Caco-2 (cell line): ENCODE results near the gene HS3ST4. TPM values are rescaled to one million over a fixed set of nuclear protein-coding genes. Genes with fewer than 3 reads are reported as not detected.
A peak's percentile ranks its signal among the peaks of the same experiment; 100 is the strongest.

Source experiments
- BruUV-seq: library from RNA; stranded (reverse); fragments of 400-500 nt; replicated peaks from 2 replicates; lab custom pipeline; 2021; lab: Mats Ljungman, UMichigan
- CTCF ChIA-PET: fragments of 300-600 bp; sonication (Branson Sonifier 250); formaldehyde crosslinking; loops from one replicate; lab custom pipeline; 2022; ENCODE audit warnings: antibody characterized with exemption; lab: Charles Lee
- POLR2A ChIA-PET: fragments of 300-600 bp; sonication (Branson Sonifier 250); formaldehyde crosslinking; loops from one replicate; lab custom pipeline; 2022; ENCODE audit warnings: antibody characterized with exemption; lab: Charles Lee
- DNase-seq, 2 experiments: peaks; one replicate each; pipeline versions ENCODE4 v3.0.0 to v3.0.0-alpha.2; 2020 to 2022
- H3K27me3 ChIP-seq: replicated peaks from 2 replicates; pipeline ENCODE4 v1.6.0; 2011; ENCODE audit warnings: low read length; ENCODE audit not compliant: control insufficient read depth, insufficient read depth
- H3K36me3 ChIP-seq: 2 replicates; pipeline ENCODE4 v1.5.1; 2011; ENCODE audit warnings: low read length; ENCODE audit not compliant: control insufficient read depth, insufficient read depth
- H3K4me1 ChIP-seq: fragments of 250-450 bp; sonication (Bioruptor Pico); 2 replicates; pipeline ENCODE4 v1.5.1; 2020; ENCODE audit warnings: mild to moderate bottlenecking
- H3K4me3 ChIP-seq: 2 replicates; pipeline ENCODE4 v1.5.1; 2011; ENCODE audit warnings: low read depth, mild to moderate bottlenecking, control low read depth, low read length
- H3K9me3 ChIP-seq: fragments of 250-450 bp; sonication (Bioruptor Pico); 2 replicates; pipeline ENCODE4 v1.5.1; 2020; ENCODE audit warnings: mild to moderate bottlenecking, moderate library complexity
- H3K27ac Mint-ChIP-seq: one replicate; pipeline ENCODE4 v1.8.0; 2022; ENCODE audit warnings: mixed read lengths; ENCODE audit not compliant: unreplicated experiment
- H3K27me3 Mint-ChIP-seq: one replicate; pipeline ENCODE4 v1.8.0; 2022; ENCODE audit warnings: mixed read lengths; ENCODE audit not compliant: insufficient read depth, unreplicated experiment
- H3K36me3 Mint-ChIP-seq: one replicate; pipeline ENCODE4 v1.8.0; 2022; ENCODE audit warnings: mild to moderate bottlenecking, mixed read lengths; ENCODE audit not compliant: insufficient read depth, unreplicated experiment
- H3K4me1 Mint-ChIP-seq: one replicate; pipeline ENCODE4 v1.8.0; 2022; ENCODE audit warnings: low read depth, mixed read lengths; ENCODE audit not compliant: unreplicated experiment
- H3K4me3 Mint-ChIP-seq: one replicate; pipeline ENCODE4 v1.8.0; 2022; ENCODE audit warnings: mild to moderate bottlenecking, moderate library complexity, mixed read lengths; ENCODE audit not compliant: unreplicated experiment
- H3K9me3 Mint-ChIP-seq: one replicate; pipeline ENCODE4 v1.8.0; 2022; ENCODE audit warnings: mixed read lengths; ENCODE audit not compliant: unreplicated experiment
- CTCF ChIP-seq, 2 experiments: fragments of 200-600 bp in 1 of 2; IDR thresholded peaks; 1 replicate in 1 of 2; 2 replicates in 1 of 2; pipeline versions ENCODE4 v1.5.1 to v1.8.0; 2011 to 2022; ENCODE audit warnings: antibody characterized with exemption in 1 of 2, control low read depth in 1 of 2, inconsistent platforms in 1 of 2, low read depth in 1 of 2, low read length in 1 of 2, mild to moderate bottlenecking in 1 of 2, moderate library complexity in 1 of 2; ENCODE audit not compliant: insufficient read depth in 1 of 2, severe bottlenecking in 1 of 2, unreplicated experiment in 1 of 2
- intact Hi-C: fragments of 100-400 bp; cut with micrococcal nuclease; formaldehyde crosslinking; loops from one replicate; pipeline ENCODE4 v1.10.0; 2022; ENCODE audit not compliant: unreplicated experiment
- total RNA-seq: library from RNA; stranded (reverse); gene quantifications from 2 replicates; pipeline ENCODE4 v1.2.3, GENCODE V29; 2022

Gene HS3ST4
- total RNA-seq, 1 experiment from 2014 or later: 0.11 TPM

GRCh38 chr16:25835126-25835525 lies 143.4 kb downstream of the HS3ST4 start:
- no peak overlapping the region for H3K4me3 ChIP-seq
- no peak for TF ChIP-seq CTCF (IDR thresholded peaks at IDR 0.05; ENCODE audit: insufficient read depth in 1 of 2, low read depth in 1 of 2, low read length in 1 of 2, severe bottlenecking in 1 of 2, unreplicated experiment in 1 of 2)
- intact Hi-C loops: loop anchor here (5.0 kb wide), 1 partner anchor 1272 kb away; no protein-coding TSS in a partner anchor
- H3K36me3 ChIP-seq: no peaks in the 10 kb centered on the region
- H3K4me1 Mint-ChIP-seq: no peaks in the 10 kb centered on the region
- H3K27me3 Mint-ChIP-seq: peaks cover 9% of the 10 kb centered on the region
- ChIA-PET POLR2A (no interaction called here), CTCF (no interaction called here)
- H3K27me3 ChIP-seq: no peaks in the 10 kb centered on the region
- no peaks in the 10 kb centered on the region for H3K36me3 Mint-ChIP-seq
- no TSS peak for BruUV-seq
- no peak overlapping the region for H3K27ac Mint-ChIP-seq
- DNase-seq: no peak
- H3K4me1 ChIP-seq: no peaks in the 10 kb centered on the region
- H3K4me3 Mint-ChIP-seq: no peak overlapping the region
- H3K9me3 ChIP-seq: no peaks in the 10 kb centered on the region
- H3K9me3 Mint-ChIP-seq: no peaks in the 10 kb centered on the region

- DNase-seq: peak; percentile 31
- H3K4me1 ChIP-seq: no peaks in the 10 kb centered on the region
- H3K27me3 Mint-ChIP-seq: peaks cover 2% of the 10 kb centered on the region
- H3K27ac Mint-ChIP-seq: no peak overlapping the region
- POLR2A ChIA-PET: no interaction called here
- no peak overlapping the region for H3K4me3 ChIP-seq
- H3K27me3 ChIP-seq: no peaks in the 10 kb centered on the region
- H3K4me1 Mint-ChIP-seq: no peaks in the 10 kb centered on the region
- CTCF ChIA-PET: no interaction called here
- H3K9me3 ChIP-seq: no peaks in the 10 kb centered on the region
- H3K4me3 Mint-ChIP-seq: no peak overlapping the region
- TF ChIP-seq CTCF (IDR thresholded peaks at IDR 0.05; ENCODE audit: insufficient read depth in 1 of 2, low read depth in 1 of 2, low read length in 1 of 2, severe bottlenecking in 1 of 2, unreplicated experiment in 1 of 2): peak; percentile 52 to 57
- H3K36me3 Mint-ChIP-seq: no peaks in the 10 kb centered on the region
- no TSS peak for BruUV-seq
- H3K9me3 Mint-ChIP-seq: no peaks in the 10 kb centered on the region
- no peaks in the 10 kb centered on the region for H3K36me3 ChIP-seq
- intact Hi-C loops: loop anchor here (5.0 kb wide), 1 partner anchor 1269 kb away; no protein-coding TSS in a partner anchor
Measured at GRCh38 chr16:25838724-25839186, 147.0 kb downstream of the HS3ST4 start.

- no peak for DNase-seq
- H3K9me3 Mint-ChIP-seq: no peaks in the 10 kb centered on the region
- H3K4me1 Mint-ChIP-seq: no peaks in the 10 kb centered on the region
- peaks cover 2% of the 10 kb centered on the region for H3K27me3 Mint-ChIP-seq
- no peak for TF ChIP-seq CTCF (IDR thresholded peaks at IDR 0.05; ENCODE audit: insufficient read depth in 1 of 2, low read depth in 1 of 2, low read length in 1 of 2, severe bottlenecking in 1 of 2, unreplicated experiment in 1 of 2)
- ChIA-PET POLR2A (no interaction called here), CTCF (no interaction called here)
- H3K27ac Mint-ChIP-seq: no peak overlapping the region
- Histone ChIP-seq H3K9me3 (no peaks in the 10 kb centered on the region), H3K36me3 (no peaks in the 10 kb centered on the region), H3K4me3 (no peak overlapping the region), H3K4me1 (no peaks in the 10 kb centered on the region), H3K27me3 (no peaks in the 10 kb centered on the region)
- H3K4me3 Mint-ChIP-seq: no peak overlapping the region
- intact Hi-C loops: no loop called here
- no TSS peak for BruUV-seq
- no peaks in the 10 kb centered on the region for H3K36me3 Mint-ChIP-seq
Measured at GRCh38 chr16:25841761-25842160, 150.0 kb downstream of the HS3ST4 start.
